NT2/D1 (cell line): ENCODE results near the gene FBLN2.

Experiments
- DNase-seq: peaks from one replicate; pipeline ENCODE4 v3.0.0-alpha.2; 2011; ENCODE audit warnings: low read depth, low spot score
- H3K27me3 ChIP-seq: 2 replicates; pipeline ENCODE4 v1.6.0; 2011; ENCODE audit warnings: mild to moderate bottlenecking; ENCODE audit not compliant: insufficient read length, insufficient read depth
- H3K36me3 ChIP-seq: 2 replicates; pipeline ENCODE4 v1.6.1; 2011; ENCODE audit warnings: mild to moderate bottlenecking, low read length, mixed read lengths; ENCODE audit not compliant: insufficient read depth, insufficient read length
- H3K4me1 ChIP-seq: 2 replicates; pipeline ENCODE4 v1.5.1; 2011; ENCODE audit not compliant: insufficient read depth, insufficient read length
- H3K4me3 ChIP-seq: 2 replicates; pipeline ENCODE4 v1.5.1; 2011; ENCODE audit warnings: low read depth; ENCODE audit not compliant: insufficient read length
- H3K9ac ChIP-seq: 2 replicates; pipeline ENCODE4 v1.6.0; 2011; ENCODE audit warnings: low read depth; ENCODE audit not compliant: insufficient read length
- H3K9me3 ChIP-seq: 2 replicates; pipeline ENCODE4 v1.5.1; 2011; ENCODE audit warnings: mild to moderate bottlenecking, low read length; ENCODE audit not compliant: insufficient read depth
- SUZ12 ChIP-seq: IDR thresholded peaks from 2 replicates; pipeline ENCODE4 v1.6.1; 2011; ENCODE audit not compliant: insufficient read length, insufficient read depth; ENCODE audit errors: extremely low read depth
- YY1 ChIP-seq: IDR thresholded peaks from 2 replicates; pipeline ENCODE4 v1.6.1; 2011; ENCODE audit not compliant: insufficient read length, insufficient read depth
- ZNF274 ChIP-seq: IDR thresholded peaks from 2 replicates; pipeline ENCODE4 v1.6.1; 2011; ENCODE audit warnings: mild to moderate bottlenecking, low read depth, low read length

FBLN2 gene

DNA sequence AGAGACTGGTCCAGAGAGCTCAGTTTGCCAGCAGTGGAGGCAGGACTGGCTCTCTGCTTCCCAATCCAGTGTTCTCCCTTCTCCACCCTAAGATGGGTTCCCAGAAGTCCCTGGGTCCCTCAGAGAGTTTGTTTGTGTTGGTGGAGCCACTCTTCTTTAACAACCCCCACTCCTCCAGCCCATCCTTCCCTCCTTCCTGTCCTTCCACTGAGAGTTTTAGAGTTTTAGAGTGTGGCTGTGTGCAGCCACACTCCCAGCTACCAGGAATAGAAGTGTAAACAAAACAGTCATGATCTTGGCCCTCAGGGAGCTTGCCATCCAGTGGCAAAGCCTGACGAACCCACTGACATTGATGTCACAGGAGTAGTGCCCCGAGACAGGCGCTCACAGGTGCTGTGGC lies 12.5 kb upstream of the FBLN2 start:
- Histone ChIP-seq H3K27me3 (no peaks in the 10 kb centered on the region), H3K4me1 (peaks cover 15% of the 10 kb centered on the region), H3K9ac (no peak overlapping the region), H3K36me3 (no peaks in the 10 kb centered on the region), H3K9me3 (peaks cover 5% of the 10 kb centered on the region), H3K4me3 (no peak overlapping the region)
- TF ChIP-seq YY1 (no peak), ZNF274 (no peak), SUZ12 (no peak)
- DNase-seq, result no peak

- Histone ChIP-seq H3K27me3 (no peaks in the 10 kb centered on the region), H3K4me3 (no peak overlapping the region), H3K9ac (no peak overlapping the region), H3K4me1 (peaks cover 15% of the 10 kb centered on the region), H3K36me3 (no peaks in the 10 kb centered on the region), H3K9me3 (peaks cover 9% of the 10 kb centered on the region)
- no peak for TF ChIP-seq SUZ12
- TF ChIP-seq ZNF274, result no peak
- TF ChIP-seq YY1, result no peak
- DNase-seq, result no peak
Observed at GRCh38 chr3:13536832-13537231, 12.1 kb upstream of the FBLN2 start.

GRCh38 chr3:13537244-13537908 lies 11.5 kb upstream of the FBLN2 start:
- Histone ChIP-seq H3K4me1 (peaks cover 13% of the 10 kb centered on the region), H3K9ac (no peak overlapping the region), H3K27me3 (no peaks in the 10 kb centered on the region), H3K4me3 (no peak overlapping the region), H3K9me3 (peaks cover 14% of the 10 kb centered on the region), H3K36me3 (no peaks in the 10 kb centered on the region)
- no peak for DNase-seq
- no peak for TF ChIP-seq SUZ12
- TF ChIP-seq ZNF274, result no peak
- no peak for TF ChIP-seq YY1

GRCh38 chr3:13537909-13538296 lies 11.0 kb upstream of the FBLN2 start:
- DNase-seq, result no peak
- peaks cover 19% of the 10 kb centered on the region for H3K9me3 ChIP-seq
- no peak overlapping the region for H3K9ac ChIP-seq
- H3K4me3 ChIP-seq, result no peak overlapping the region
- peaks cover 8% of the 10 kb centered on the region for H3K4me1 ChIP-seq
- no peaks in the 10 kb centered on the region for H3K36me3 ChIP-seq
- no peak for TF ChIP-seq ZNF274
- no peak for TF ChIP-seq SUZ12
- no peak for TF ChIP-seq YY1
- no peaks in the 10 kb centered on the region for H3K27me3 ChIP-seq

DNA sequence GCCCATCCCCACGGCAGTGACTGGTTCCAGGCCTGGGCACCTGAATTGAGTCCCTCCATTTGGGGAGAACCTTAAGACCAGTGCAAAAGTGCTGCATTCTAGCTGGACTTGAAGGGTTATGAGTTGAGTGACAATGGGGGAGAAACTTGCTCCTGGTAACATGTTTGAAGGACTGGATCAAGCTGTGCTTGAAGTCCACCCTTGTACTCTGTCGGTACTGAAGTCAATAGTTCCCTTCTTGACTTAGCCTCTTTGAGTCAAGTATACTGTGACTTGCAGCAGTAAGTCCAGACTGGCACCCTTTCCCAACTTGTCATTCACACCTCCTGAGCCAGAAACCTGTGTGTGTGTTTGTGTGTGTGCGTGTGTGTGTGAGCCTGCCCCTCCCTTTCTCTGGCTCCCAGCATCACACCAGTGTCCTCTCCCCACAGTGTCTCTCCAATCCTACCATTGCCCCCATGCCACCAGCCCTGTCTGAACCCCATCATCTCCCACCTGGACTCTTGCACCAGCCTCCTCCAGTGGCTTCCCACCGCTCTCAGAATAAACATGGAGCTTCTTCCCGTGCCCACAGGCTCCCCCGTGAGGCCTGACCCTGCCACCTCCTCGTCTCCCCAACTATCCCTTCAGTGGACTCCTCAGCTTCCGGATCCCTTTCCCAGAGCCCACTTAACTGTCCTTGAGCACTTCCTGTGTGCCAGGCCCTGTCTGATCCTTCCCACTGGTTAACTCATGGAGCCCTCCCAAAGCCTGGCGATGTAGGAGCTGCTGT lies 10.2 kb upstream of the FBLN2 start:
- no peak for DNase-seq

DNA sequence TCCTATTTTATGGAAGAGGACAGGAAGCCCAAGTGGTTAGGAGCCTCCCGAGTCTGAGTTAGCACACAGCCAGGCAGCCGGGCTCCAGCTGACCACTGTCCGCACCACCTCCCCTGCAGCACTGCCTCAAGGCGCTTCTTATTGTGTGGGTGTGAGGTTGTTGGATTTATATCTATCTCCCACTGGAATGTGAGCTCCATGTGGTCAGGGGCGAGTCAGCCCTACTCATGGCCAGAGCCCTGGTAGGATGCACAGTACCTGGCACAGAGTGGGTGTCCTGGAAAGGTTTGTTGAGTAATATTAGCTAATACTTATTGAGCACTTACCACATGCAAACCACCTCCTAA lies 9.7 kb upstream of the FBLN2 start:
- no peak for TF ChIP-seq SUZ12
- TF ChIP-seq ZNF274, result no peak
- no peak for TF ChIP-seq YY1
- no peak for DNase-seq
- Histone ChIP-seq H3K9me3 (peaks cover 19% of the 10 kb centered on the region), H3K27me3 (no peaks in the 10 kb centered on the region), H3K4me1 (peaks cover 8% of the 10 kb centered on the region), H3K36me3 (no peaks in the 10 kb centered on the region), H3K9ac (no peak overlapping the region), H3K4me3 (no peak overlapping the region)

More for the DNA sequence above, 10.2 kb upstream of the FBLN2 start:
- Histone ChIP-seq H3K27me3 (no peaks in the 10 kb centered on the region), H3K36me3 (no peaks in the 10 kb centered on the region), H3K4me1 (peaks cover 8% of the 10 kb centered on the region), H3K4me3 (no peak overlapping the region), H3K9ac (no peak overlapping the region), H3K9me3 (peaks cover 19% of the 10 kb centered on the region)
- no peak for TF ChIP-seq SUZ12

- Histone ChIP-seq H3K4me1 (peaks cover 8% of the 10 kb centered on the region), H3K9ac (no peak overlapping the region), H3K36me3 (no peaks in the 10 kb centered on the region), H3K27me3 (no peaks in the 10 kb centered on the region), H3K4me3 (no peak overlapping the region), H3K9me3 (peaks cover 19% of the 10 kb centered on the region)
- no peak for TF ChIP-seq YY1
- no peak for TF ChIP-seq SUZ12
- no peak for TF ChIP-seq ZNF274
- no peak for DNase-seq
Observed at GRCh38 chr3:13539671-13540070, 9.3 kb upstream of the FBLN2 start.
